NCI-H2171 treated with DMSO at 0.1 percent for 48 hours (cell line): ENCODE results near the gene POLR2F.
"Not testable (repeated sequence)": the region's sequence is repeated elsewhere in the genome, so short reads cannot be mapped to it uniquely, and the experiment has no call there.

Experiments used
- DNase-seq: peaks from one replicate; lab custom pipeline; 2025; lab: John Stamatoyannopoulos, UW

The POLR2F gene

DNA sequence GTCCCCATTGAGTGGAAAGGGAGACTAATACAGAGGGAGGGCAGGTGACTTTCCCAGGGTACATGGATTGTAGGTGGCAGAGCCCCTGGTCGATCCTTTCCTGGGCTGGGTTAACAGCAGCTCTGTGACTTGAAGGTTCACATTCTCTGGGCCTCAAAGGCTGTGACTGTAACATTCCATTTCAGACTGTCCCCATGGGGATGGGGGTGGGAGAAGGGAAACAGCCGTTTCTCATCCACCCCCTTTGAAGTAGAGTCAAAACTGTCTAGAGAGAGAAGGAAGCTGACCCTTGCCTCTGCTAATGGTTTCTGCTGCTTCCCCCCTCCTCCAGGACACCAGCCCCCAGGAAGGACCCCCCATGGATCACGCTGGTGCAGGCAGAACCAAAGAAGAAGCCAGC lies 28.2 kb upstream of the POLR2F start:
- no peak for DNase-seq

DNA sequence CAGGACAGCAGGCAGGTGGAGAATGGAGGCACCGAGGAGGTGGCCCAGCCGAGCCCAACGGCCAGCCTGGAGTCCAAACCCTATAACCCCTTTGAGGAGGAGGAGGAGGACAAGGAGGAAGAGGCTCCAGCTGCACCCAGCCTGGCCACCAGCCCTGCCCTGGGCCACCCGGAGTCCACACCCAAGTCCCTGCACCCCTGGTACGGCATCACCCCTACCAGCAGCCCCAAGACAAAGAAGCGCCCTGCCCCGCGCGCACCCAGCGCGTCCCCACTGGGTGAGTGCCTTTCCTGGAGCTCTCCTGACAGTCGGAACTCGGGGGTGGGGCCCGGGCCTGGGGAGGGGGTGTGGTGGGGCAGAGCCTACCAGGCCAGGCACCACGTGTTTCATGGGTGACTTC lies 27.7 kb upstream of the POLR2F start:
- no peak for DNase-seq

DNA sequence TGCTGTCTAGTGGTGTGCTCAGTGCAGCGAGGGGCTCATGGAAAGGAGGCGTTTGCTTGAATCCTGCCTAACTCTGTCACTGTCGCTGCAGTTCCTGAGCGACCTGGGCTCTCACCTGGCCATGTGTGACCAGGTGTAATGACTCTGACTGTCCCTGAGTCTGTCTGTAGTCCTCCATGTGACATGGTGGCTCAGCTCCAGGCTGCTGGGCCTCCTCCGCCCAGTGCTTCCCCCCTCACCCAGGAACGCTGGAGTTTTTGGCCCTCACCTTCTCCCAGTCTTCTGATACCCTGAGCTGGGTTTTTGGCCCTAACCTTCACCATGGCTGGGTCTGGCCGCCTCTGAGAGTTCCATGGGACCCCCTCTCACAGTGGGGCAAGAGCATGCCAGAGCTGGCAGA lies 27.1 kb upstream of the POLR2F start:
- DNase-seq: no peak

DNA sequence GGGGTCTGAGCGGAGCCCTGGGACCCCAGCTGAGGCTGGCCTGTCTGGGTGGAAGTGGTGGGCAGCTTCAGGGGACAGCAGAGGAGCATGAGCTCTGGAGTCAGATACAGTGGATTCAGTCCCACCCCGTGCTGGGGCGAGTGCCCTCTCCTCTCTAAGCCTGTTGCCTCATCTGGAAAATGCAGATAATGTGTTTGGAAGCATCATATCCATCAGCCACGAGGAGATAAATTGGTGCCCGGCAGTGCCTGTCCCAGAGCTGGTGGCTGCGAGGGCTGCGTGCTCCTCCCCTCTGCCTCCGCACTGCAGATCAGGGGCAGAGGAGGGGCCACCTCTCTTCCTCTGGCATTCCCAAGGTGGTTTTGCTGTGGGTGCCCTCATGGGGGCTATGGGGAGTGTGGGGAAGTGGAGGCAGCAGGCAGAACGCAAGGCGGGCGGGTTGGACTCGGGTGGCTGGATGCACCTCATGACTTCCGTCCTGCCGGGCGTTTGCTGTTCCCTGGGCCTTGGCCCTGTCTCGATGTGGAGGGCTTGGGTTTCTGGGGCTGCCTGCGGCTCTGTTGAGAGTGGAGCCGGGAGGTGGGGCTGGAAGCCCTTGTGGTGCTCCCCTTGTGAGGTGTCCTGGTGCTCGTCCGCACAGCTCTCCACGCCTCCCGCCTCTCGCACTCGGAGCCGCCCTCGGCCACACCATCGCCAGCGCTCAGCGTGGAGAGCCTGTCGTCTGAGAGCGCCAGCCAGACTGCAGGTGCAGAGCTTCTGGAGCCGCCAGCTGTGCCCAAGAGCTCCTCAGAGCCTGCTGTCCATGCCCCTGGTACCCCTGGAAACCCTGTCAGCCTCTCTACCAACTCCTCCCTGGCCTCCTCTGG lies 26.5 kb upstream of the POLR2F start:
- DNase-seq: no peak

DNA sequence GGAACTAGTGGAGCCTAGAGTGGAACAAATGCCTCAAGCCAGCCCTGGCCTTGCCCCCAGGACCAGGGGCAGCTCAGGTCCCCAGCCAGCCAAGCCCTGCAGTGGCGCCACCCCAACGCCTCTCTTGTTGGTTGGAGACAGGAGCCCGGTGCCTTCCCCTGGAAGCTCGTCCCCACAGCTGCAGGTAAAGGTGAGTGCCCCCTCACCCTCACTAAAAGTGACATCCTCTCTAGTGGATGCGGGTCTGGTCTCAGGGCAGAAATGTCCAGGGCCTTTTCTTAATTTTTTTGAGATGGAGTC lies 25.9 kb upstream of the POLR2F start:
- DNase-seq: no peak

DNA sequence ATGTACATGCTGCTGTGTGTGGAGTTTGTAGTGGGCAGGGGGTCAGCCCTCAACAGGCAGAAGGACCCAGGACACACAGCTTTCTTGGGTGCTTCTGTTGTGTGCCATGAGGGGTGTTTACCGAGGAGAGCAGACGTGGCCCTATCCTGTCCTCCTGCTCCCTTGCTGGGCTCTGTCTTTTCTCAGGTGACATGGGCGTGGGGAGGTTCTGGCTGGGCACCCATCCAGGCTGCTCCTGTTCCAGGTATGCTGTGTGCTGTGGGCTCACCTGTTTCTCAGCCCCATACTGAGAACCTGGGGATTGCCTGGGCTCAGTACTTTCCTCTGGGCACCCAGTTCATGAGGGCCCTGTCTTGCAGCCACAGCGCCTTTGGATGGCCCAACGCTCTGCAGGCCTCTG lies 24.1 kb upstream of the POLR2F start:
- no peak for DNase-seq

DNA sequence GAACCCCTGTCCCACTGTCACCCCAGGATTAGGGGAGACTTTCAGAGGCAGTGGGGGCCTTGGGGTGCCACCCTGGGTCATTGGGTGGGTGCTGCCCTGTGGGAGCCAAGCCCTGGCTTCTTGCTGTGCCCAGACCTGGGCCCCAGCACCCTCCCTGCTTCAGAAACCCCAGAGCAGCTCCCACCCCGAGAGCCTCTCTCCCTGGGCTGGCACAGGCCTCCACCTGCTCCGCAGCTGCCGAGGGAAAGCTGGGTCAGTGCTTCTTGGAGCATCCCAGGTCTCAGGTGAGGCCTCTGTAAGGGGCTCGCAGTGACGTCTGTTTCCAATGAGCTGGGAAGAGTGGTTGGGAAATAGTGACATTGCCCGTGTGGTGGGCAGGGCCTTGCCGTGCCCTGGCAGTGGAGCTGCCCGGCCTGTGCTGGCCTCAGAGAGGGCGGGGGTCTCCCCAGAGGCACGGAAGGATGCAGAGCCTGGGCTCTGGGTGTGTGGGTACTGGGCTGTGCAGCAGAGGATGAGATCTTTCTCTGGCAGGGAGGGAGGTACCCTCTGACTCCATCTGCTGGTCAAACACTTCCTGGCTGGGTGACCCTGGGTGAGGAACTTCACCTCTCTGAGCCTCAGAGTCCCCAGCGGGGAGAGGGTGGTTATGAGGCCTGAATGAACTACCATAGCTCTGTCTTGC lies 23.1 kb upstream of the POLR2F start:
- DNase-seq: peak; percentile 10

DNA sequence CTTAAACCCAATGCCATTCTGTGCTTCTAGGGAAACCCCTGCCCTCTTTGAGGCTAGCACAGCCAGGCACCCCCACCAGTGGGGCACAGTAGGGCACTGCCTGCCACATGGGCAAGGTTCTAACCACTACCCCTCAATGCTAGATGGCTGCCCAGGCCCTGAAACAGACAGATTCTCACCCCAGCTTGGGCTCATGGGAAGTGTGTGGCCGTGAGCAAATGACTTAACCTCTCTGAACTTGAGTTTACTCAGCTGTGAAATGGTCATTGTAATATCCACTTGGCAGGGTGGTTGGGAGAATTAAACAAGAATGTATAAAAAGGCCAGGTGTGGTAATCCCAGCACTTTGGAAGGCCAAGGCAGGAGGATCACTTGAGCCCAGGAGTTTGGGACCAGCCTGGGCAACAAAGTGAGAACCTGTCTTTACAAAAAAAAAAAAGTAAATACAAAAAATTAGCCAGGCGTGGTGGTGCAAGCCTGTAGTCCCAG lies 22.5 kb upstream of the POLR2F start:
- DNase-seq: no peak

DNA sequence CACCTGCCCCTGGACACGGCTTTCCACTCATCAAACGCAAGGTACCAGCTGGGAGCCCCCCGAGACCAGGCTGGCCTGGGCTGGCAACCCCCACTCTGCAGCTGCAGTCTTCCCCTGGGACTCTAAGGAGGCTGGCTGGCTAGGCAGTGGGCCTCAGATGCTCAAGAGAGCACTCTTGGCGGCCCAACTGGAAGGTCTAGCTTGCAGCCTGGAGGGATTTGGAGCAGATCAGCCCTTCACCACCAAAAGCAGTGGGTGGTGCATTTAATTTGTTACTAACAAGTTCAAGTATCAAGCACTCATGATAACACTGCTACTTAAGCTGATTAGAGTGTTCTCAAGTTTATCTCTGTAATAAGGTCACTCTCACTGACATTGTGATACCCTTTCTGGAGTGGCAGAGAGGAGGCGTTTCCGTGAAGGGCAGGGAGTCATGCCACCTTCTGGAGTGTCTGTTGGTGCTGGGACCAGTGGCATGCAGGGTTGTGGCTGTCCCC lies 21.6 kb upstream of the POLR2F start:
- DNase-seq: no peak

DNA sequence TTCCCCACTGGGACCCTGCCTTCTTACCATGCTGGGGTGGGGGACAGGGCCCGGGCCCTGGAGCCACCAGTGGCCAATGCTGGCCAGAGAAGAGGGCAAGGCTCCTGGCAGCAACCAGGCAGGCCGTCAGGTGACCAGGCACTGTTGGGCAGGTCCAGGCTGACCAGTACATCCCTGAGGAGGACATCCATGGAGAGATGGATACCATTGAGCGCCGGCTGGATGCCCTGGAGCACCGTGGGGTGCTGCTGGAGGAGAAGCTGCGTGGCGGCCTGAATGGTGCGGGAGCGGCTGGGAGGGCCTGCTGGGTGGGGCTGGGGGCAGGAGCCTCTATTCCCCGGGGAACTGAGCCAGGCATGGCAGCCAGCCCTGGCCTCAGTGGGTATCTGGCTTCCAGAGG lies 21.1 kb upstream of the POLR2F start:
- no peak for DNase-seq

DNA sequence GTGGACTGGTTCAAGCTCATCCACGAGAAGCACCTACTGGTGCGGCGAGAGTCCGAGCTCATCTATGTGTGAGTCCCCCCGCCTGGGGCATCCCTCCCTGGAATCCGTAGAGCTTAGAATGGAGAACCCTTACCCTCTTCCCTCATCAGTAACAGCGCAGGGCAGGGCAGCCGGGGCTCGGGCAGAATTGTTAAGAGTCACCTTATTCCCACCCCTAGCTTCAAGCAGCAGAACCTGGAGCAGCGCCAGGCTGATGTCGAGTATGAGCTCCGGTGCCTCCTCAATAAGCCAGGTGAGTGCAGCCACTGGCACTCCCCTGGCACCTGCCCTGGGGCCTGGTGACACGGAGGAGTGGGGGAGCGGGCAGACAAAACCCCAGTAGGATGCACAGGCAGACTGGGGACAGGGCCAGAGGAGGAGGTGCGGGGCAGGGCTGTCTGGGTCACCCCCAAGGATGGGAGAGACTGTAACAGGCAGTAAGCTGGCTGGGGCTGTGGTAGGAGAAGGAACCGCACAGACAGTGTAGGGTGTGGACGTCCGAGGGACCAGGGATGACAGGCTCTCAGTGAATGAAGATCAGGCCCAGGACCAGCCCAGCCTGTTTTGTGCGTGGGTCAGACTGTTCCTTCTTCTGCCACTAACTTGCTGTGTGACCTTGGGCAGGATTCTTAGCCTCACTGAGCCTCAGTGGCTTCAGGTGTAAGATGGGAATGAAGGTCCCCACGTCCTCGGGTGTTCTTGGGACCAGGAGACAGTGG lies 20.5 kb upstream of the POLR2F start:
- DNase-seq: no peak

DNA sequence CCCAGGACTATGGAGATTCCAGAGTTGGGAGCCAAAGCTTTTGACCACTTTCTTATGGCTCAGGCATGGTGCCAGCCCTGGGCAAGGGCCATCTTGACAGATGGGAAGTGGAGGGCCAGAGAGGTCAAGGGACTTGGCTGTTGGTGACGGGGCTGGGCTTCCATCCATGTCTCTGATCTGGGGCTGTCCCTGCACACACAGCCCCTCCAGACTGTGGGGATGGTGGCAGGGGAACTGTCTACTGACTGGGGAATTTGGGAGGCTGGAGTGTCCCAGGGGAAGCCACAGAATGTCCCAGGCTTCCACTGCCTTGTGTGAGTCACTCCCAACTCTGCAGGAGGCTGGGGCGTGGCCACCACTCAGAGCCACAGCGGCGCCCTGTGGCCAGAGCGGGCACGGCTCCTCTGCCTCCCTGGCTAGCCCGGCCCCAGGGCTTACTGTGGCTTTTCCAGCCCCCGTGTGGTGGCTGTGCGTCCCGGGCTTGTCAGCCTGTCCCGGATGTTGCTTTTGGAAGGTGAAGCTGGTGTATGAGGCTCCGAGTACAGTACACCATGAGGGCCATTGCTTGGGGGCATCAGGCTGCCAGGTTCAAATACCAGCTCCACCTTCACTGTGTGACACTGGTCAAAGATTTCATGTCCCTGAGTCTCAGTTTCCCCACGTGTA lies 19.7 kb upstream of the POLR2F start:
- DNase-seq: peak; percentile 48

DNA sequence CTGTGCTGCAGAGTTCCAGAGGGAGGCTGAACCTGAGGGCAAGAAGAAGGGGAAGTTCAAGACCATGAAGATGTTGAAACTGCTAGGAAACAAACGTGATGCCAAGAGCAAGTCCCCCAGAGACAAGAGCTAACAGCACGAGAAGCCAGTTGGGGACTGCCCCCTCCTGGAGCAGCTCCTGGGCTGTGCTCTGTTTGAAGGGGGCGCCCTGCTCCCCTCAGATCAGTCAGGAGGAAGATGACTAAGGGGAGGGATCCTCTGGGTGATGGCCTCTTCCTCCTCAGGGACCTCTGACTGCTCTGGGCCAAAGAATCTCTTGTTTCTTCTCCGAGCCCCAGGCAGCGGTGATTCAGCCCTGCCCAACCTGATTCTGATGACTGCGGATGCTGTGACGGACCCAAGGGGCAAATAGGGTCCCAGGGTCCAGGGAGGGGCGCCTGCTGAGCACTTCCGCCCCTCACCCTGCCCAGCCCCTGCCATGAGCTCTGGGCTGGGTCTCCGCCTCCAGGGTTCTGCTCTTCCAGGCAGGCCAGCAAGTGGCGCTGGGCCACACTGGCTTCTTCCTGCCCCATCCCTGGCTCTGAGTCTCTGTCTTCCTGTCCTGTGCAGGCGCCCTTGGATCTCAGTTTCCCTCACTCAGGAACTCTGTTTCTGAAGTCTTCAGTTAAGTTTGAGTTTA lies 12.7 kb upstream of the POLR2F start:
- DNase-seq: no peak

DNA sequence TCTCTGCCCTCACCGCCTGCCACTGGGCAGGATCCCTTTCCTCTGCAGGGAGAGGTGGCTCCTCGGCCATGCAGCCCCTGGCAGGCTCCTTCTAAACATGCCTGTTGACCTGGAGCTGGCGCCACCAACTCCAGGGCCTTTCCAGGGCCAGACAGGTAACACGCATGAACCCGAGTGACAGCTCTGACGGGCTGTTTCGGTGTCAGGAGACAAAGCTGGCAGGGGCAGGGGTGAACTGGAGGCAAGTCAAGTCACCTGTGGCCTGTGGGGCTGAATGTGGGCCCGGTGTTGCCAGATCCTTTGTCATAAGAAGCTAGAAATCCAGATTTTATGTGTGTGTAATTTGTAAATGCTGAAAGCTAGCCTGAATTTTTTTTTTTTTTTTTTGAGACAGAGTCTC lies 11.4 kb upstream of the POLR2F start:
- no peak for DNase-seq

DNA sequence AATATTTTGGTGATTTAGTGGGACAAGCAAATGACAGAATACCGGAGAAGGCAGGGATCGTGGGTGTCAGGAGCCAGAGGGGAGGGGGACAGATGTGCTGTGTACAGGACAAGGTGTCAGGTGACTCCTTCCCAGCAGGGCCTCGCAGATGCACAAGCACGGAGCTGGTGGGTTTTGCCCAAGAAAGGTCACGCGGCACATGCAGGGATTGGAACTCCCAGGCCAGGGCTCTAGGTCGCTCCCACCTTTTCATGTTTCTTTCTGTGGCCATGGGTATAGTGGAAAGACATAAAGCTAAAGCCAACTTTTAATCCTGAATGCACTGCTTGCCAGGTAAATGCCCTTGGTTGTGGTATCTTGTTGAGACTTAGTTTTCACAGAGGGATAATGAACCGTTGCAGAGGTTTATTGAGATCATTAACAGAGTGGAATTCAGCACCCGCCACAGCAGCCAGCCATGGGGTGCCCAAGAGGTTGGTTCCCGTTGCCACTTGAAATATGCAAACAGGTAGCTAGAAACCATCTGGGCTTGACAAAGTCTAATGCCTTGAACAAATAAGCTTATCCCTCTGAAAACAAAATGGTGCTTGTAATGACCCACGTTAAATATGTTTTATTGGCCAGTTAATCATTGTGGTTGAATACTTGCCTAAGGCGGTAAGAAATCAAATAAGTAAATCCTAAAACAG lies 10.2 kb upstream of the POLR2F start:
- DNase-seq: peak; percentile 66

DNA sequence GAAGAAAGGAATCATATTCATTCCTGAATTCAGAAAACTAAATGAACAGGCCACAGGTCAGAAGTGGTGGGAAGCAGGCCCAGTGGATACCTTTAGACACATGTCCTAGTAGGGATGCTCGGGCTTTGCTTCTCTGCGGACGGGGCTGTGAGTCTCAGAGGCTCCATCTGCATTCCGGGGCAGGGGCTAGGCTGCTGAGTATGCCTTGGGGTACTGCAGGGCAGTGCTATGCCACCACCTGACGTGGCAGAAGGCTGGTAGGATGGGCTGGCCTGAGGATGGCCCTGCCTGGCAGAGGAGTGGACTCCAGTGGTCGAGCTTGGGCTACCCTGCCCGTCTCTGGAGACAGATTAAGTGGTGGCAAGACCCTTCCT lies 9.7 kb upstream of the POLR2F start:
- no peak for DNase-seq

DNA sequence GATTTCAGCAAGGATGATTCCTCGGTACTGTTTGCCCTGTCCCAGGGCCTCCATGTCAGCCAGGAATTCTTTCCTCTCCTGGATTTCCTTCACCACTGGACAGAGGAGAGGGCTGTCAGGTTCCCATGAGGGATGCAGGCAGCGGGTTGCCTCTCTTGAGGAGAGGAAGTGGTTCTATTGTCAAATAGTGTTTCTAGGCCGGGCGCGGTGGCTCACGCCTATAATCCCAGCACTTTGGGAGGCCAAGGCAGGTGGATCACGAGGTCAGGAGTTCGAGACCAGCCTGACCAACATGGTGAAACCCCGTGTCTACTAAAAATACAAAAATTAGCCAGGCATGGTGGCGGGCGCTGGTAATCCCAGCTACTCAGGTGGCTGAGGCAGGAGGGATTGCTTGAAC lies 9.1 kb upstream of the POLR2F start:
- not testable (repeated sequence) for DNase-seq

DNA sequence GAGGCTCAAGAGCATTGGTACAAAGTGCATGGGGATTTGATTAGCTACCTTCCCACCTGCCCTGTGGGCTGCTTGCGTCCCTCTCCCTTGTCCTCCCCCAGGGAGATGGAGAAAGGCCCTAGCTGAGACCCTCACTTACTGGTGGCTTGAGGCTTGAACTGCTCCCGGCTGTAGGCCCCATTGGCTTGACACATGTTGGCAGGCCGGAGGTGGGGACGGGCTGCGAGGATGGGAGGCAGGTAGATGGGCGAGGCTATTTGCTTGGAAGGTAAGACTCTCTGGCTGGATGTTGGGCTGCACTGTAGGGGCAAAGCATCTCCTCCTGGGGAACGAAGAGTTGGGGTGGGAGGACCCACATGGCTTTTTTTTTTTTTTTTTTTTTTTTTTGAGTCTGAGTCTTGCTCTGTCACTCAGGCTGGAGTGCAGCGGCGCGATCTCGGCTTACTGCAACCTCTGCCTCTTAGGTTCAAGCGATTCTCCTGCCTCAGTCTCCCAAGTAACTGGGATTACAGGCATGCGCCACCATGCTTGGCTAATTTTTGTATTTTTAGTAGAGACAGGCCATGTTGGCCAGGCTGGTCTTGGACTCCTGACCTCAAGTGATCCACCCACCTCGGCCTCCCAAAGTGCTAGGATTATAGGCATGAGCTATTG lies 6.2 kb upstream of the POLR2F start:
- not testable (repeated sequence) for DNase-seq

DNA sequence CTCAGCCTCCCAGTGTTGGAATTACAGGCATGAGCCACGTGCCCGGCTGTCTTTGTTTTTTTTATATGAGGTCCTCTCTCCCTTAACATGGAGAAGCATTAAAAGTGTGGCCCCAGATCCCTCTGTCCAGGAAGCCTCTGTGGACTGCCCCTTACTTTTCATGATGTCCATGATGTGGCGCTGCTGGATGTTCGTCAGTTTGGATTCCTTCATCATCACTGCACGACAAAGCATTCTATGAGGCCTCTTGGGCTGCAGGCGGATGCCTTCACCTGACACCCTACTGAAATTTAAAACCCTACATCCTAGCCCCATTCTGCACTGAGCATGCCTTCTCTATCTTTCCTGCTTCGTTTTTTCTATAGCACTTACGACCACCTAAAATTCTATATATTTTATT lies 2.2 kb upstream of the POLR2F start:
- DNase-seq: peak; percentile 62

DNA sequence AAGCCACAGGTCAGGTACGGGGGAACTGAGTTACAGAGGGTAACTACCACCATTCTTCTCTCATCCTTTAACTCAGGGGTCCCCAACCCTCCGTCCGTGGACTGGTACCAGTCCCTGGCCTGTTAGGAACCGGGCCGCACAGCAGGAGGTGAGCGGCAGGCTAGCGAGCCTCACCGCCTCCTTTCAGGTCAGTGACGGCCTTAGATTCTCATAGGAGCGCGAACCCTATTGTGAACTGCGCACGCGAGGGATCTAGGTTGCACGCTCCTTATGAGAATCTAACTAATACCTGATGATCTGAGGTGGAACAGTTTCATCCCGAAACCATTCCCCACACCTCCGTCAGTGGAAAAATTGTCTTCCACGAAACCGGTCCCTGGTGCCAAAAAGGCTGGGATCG lies 870 bp upstream of the POLR2F start:
- DNase-seq: not testable (repeated sequence)

DNA sequence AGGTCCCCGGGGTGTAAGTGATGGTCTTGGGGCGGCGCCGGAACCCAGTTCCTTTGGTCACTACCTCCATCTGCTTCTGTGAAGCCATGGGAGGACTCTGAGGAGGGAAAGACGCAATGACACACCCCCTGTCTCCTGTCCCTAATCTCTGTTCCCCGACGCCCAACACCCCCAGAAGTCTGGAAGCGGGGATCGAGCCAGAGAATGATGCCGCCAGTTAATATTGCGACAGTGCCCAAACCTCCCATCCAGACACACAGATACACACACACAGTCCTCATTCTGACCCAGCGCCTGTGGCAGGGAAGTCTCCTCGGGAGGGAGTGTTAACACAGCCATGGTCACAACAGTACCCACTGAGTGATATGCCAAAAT lies 450 bp upstream of the POLR2F start:
- DNase-seq: no peak
